Chondrocyte (in vitro differentiated cells): ENCODE results near the gene DLGAP4. TPM values are rescaled to one million over a fixed set of nuclear protein-coding genes. Genes with fewer than 3 reads are reported as not detected.

Experiments
- DNase-seq: peaks from one replicate; pipeline ENCODE4 v3.0.0; 2021; ENCODE audit warnings: mixed read lengths, low spot score
- H3K27ac Mint-ChIP-seq: one replicate; pipeline ENCODE4 v1.8.0; 2021; ENCODE audit warnings: mild to moderate bottlenecking, moderate library complexity, mixed read lengths; ENCODE audit not compliant: unreplicated experiment
- H3K27me3 Mint-ChIP-seq: 2 replicates; pipeline ENCODE4 v1.8.0; 2021; ENCODE audit warnings: low read depth, mixed read lengths
- H3K36me3 Mint-ChIP-seq: 2 replicates; pipeline ENCODE4 v1.8.0; 2021; ENCODE audit warnings: low read depth, mixed read lengths
- H3K4me1 Mint-ChIP-seq: 2 replicates; pipeline ENCODE4 v1.8.0; 2021; ENCODE audit warnings: low read depth, mild to moderate bottlenecking, mixed read lengths
- H3K4me3 Mint-ChIP-seq: one replicate; pipeline ENCODE4 v1.8.0; 2021; ENCODE audit warnings: mild to moderate bottlenecking, moderate library complexity, mixed read lengths; ENCODE audit not compliant: unreplicated experiment
- H3K9me3 Mint-ChIP-seq: 2 replicates; pipeline ENCODE4 v1.8.0; 2021; ENCODE audit warnings: low read depth, mixed read lengths
- total RNA-seq: library from RNA; stranded (reverse); gene quantifications from 3 replicates; pipeline ENCODE4 v1.2.1, GENCODE V29; 2021
- TF ChIP-seq, protein P1 (sequence below): fragments of 200-600 bp; sonication (generic); IDR thresholded peaks from 2 replicates; pipeline ENCODE4 v1.5.0; 2021; ENCODE audit warnings: antibody characterized with exemption, mild to moderate bottlenecking, moderate library complexity

Gene DLGAP4
- total RNA-seq, 1 donor from 2014 or later = 161 TPM

DNA sequence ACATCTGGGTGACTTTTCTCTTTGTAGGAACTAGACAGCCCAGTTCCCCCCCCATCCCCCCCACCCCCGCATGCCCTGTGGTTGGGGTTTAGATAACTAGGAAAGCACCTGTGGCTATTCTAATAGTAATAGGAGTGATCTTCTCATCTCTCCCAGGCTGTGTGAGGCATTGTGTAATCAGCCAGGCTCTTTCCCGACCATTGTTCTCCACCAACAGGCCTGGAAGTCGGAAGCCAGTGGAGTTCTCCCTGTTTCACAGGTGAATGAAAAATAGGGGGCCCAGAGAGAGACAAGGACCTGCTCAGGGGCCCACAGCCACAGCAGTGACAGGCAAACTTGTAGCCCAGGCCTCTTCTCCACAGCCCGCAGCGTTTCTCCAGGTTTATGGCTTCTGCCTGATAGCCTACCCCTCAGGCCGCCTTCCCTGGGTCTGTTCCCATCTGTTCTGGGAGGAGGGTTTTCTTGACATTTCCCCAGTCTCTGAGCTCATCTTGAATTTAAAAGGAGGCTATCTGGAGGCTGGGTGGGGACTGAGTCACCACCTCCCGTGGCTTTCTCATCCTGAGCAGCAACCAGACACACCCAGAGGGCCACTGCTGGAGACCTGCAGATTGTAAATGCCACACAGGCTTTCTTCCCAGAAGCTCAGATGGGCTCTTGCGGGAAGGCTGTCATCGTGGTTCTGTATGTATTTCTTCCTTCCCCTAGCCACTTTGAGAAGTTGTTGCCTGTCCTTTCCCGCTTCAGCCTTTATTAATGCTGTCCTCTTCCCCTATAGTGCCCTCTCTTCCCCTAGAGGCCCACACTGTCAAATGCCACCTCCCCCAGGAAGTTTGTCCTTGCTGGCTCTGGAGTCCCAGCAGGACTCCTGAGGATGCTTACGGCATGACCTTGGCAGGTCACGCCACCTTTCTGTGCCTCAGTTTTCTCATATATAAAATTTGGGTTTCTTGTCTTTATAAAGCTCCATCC is 159.3 kb downstream of the DLGAP4 start:
- Mint-ChIP-seq H3K9me3 (no peaks in the 10 kb centered on the region), H3K27ac (peak overlapping the region; percentile 90), H3K27me3 (no peaks in the 10 kb centered on the region), H3K4me3 (peak overlapping the region; percentile 61), H3K4me1 (peaks cover 76% of the 10 kb centered on the region), H3K36me3 (peaks cover 2% of the 10 kb centered on the region)
- TF ChIP-seq, protein P1, sequence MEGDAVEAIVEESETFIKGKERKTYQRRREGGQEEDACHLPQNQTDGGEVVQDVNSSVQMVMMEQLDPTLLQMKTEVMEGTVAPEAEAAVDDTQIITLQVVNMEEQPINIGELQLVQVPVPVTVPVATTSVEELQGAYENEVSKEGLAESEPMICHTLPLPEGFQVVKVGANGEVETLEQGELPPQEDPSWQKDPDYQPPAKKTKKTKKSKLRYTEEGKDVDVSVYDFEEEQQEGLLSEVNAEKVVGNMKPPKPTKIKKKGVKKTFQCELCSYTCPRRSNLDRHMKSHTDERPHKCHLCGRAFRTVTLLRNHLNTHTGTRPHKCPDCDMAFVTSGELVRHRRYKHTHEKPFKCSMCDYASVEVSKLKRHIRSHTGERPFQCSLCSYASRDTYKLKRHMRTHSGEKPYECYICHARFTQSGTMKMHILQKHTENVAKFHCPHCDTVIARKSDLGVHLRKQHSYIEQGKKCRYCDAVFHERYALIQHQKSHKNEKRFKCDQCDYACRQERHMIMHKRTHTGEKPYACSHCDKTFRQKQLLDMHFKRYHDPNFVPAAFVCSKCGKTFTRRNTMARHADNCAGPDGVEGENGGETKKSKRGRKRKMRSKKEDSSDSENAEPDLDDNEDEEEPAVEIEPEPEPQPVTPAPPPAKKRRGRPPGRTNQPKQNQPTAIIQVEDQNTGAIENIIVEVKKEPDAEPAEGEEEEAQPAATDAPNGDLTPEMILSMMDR = no peak
- DNase-seq = no peak

DNA sequence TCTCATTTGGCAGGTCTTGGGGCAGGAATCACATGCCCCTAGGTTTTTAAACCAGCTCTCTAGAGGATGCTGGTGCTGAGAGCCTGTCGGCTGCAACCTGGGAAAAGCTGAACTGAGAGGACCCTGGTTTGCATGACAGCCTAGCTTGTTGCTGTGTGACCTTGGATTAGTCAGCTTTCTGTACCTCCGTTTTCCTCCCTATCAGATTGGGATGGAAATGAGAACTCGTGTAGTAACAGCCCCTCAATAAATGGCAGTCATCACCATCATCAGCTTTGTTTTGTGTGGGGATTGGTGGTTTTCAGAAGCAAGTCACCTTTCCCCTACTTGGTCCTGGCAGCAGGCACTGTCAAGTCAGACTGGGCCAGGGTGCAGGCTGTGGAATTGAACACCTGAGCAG is 159.9 kb downstream of the DLGAP4 start:
- Mint-ChIP-seq H3K36me3 (peaks cover 2% of the 10 kb centered on the region), H3K4me1 (peaks cover 77% of the 10 kb centered on the region), H3K27me3 (no peaks in the 10 kb centered on the region), H3K9me3 (no peaks in the 10 kb centered on the region), H3K4me3 (peak overlapping the region; percentile 18), H3K27ac (peak overlapping the region; percentile 90)
- no peak for DNase-seq
- TF ChIP-seq, protein P1 = no peak

DNA sequence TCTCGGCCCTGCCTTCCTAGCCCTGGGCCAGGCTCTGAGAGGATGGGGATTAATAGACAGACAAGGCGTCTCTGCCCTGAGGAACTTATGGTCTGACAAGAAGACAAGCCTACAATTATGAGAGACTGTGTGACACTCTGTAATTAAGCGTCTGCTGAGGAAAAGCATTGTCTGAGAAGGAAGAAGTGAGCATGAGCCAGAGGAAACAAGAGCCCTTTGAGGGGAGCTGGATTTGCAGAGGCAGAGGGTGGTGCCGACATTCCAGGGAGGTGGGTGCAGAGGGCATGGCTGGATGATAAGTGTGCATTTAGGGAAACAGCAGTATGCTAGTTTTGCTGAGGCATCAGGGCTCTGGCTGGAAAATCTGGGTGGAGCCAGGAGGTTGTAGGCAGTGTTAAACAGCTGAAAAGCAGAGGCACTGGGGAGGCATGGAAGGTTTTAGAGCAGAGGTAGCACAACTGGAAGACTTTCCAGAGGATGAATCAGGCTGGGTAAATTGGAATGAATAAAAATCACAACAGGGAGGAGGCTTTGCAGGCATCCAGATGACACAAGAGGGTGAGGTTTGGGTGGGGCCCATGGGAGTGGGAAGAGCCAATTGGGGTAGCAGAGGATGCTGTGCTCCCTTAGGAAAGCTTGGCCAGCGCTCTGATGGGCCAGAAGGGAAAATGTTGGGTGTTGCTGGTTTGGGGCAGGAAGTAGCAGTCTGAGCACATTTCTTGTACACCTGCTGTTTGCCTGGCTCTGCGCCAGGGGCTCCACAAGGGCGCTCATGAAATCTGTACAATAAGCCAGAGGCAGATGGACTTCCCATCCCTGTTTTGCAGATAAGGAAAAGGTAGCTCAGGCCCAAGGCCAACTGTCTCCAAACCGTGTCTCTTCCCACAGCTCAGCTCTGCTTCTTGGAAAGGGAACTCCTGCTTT is 161.2 kb downstream of the DLGAP4 start:
- TF ChIP-seq, protein P1 = no peak
- no peak for DNase-seq

DNA sequence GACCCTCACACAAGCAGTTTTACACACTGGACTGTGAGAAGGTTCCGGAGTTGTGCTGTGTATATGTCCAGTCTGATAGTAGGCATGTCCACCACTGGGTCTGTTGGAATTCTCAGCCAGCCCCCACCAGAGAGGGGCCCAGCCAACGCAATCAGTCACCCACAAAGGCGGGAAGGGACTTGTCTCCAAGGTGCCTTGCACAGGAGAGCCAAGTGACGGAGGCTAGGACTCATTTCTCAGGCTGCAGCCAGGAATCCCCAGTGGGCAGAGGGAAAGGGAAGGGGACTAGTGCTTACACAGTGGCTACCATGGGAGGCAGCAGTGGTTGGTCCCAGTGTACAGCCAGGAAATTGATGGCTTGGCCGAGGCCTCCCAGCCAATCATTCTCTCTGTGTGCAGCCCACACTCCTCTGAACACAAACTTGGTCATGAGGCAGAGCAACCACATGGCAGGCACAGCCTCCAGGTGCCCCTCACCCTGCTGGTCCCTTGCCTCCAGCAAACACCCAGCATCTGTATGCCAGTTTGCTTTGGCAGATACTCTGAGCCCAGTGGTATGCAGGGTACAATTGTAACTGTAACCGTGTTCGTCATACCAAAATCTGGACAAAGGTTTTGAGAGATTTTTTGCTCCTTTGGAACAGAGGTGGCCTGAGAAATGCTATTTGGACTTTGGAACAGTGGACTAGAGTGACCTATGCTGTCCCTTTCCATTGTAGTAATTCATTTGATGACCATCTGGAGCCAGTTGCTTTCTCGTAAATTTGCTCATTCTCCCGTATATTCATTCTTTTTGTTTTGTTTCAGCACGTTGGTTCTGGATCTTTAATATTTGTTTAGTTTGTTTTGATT is 162.2 kb downstream of the DLGAP4 start:
- peaks cover 2% of the 10 kb centered on the region for H3K36me3 Mint-ChIP-seq
- no peak overlapping the region for H3K4me3 Mint-ChIP-seq
- H3K27ac Mint-ChIP-seq = peak overlapping the region; percentile 90
- H3K27me3 Mint-ChIP-seq = no peaks in the 10 kb centered on the region
- DNase-seq = no peak
- no peaks in the 10 kb centered on the region for H3K9me3 Mint-ChIP-seq
- TF ChIP-seq, protein P1 = peak; percentile 17
- H3K4me1 Mint-ChIP-seq = peaks cover 93% of the 10 kb centered on the region

More for the DNA sequence above, 161.2 kb downstream of the DLGAP4 start:
- peak overlapping the region; percentile 90 for H3K27ac Mint-ChIP-seq
- peaks cover 2% of the 10 kb centered on the region for H3K36me3 Mint-ChIP-seq
- peaks cover 88% of the 10 kb centered on the region for H3K4me1 Mint-ChIP-seq
- no peaks in the 10 kb centered on the region for H3K9me3 Mint-ChIP-seq
- H3K27me3 Mint-ChIP-seq = no peaks in the 10 kb centered on the region
- H3K4me3 Mint-ChIP-seq = peak overlapping the region; percentile 46
